GM18951 (cell line): ENCODE results near the gene TRAPPC2.

Experiments
- POLR2A ChIP-seq: IDR thresholded peaks from 4 replicates; pipeline ENCODE4 v1.6.1; 2011; ENCODE audit warnings: mild to moderate bottlenecking; ENCODE audit not compliant: insufficient read length, insufficient read depth; ENCODE audit errors: extremely low read depth
- in situ Hi-C: fragments of 300-500 bp; cut with MboI; formaldehyde crosslinking; loops from one replicate; pipeline ENCODE4 v1.12.0; 2022; ENCODE audit warnings: low sequenced_read_pairs, mixed read lengths, inconsistent platforms; ENCODE audit not compliant: unreplicated experiment

Gene TRAPPC2

GRCh38 chrX:13721819-13722519, 12.5 kb downstream of the TRAPPC2 start:
- no peak for TF ChIP-seq POLR2A
- in situ Hi-C loops: no loop called here

DNA sequence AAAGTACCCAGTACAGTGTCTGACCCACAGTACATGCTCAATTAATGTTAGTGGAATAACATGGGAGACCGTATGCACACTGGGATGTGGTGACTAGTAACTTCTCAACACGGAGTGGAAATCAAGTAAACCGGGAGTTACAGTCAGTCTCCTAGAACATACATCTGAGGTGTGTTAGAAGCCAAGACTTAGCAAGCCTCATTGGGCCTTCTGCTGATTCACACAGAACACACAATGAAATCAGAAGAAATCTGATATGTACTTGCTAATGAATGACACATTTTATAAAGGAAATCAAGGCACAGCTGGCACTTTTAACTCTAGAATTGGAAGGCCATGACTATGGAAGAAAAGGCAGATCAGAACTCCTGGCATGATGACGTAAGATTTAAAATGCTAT, 13.0 kb downstream of the TRAPPC2 start:
- TF ChIP-seq POLR2A: no peak

GRCh38 chrX:13719192-13719856, 15.1 kb downstream of the TRAPPC2 start:
- in situ Hi-C loops: no loop called here
- TF ChIP-seq POLR2A: no peak

More for the DNA sequence above, 13.0 kb downstream of the TRAPPC2 start:
- in situ Hi-C loops: no loop called here

GRCh38 chrX:13717700-13718472, 16.5 kb downstream of the TRAPPC2 start:
- no peak for TF ChIP-seq POLR2A
- in situ Hi-C loops: no loop called here

GRCh38 chrX:13716905-13717304, 17.5 kb downstream of the TRAPPC2 start:
- TF ChIP-seq POLR2A: no peak
- in situ Hi-C loops: no loop called here

DNA sequence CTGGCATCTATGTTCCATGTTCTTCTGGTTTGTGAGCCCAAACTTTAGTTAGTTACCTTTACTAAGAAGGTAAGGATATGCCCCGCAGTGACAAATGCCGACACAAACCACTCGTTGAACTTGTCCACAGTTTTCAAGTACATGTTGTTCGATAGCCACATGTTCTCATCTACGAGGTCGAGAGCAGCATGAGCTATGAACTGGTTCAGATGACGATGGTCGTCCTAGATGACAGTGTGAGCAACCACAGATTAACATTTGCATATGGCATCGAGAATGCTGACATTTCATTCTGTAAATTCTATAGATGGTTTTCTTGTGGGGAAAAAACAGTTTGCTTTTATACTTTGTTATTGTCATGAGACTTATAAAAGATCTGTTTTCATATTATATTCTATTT, 18.0 kb downstream of the TRAPPC2 start:
- no peak for TF ChIP-seq POLR2A
- in situ Hi-C loops: no loop called here

DNA sequence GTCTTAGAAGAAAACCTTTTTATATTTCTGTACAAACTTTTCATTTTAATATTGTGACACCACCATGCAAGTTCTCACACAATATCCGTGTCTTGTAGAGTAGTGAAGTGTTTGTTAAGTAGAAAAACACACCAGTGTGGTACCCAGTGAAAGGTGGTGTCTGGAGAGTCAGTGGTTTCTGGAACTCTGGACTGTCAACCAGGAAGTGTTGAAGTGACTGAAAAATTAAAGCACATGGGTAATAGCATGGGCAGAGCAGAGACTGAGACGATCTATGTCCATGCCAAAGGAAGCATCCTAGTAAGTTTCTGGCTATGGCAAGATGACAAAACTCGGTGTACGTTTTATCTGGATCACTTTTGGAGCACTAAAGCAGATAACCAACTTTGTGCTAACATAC, 23.3 kb downstream of the TRAPPC2 start:
- in situ Hi-C loops: no loop called here
- no peak for TF ChIP-seq POLR2A

GRCh38 chrX:13703589-13703988, 30.8 kb downstream of the TRAPPC2 start:
- in situ Hi-C loops: no loop called here
- no peak for TF ChIP-seq POLR2A

- TF ChIP-seq POLR2A: no peak
- in situ Hi-C loops: no loop called here
Observed at GRCh38 chrX:13703135-13703534, 31.3 kb downstream of the TRAPPC2 start.

DNA sequence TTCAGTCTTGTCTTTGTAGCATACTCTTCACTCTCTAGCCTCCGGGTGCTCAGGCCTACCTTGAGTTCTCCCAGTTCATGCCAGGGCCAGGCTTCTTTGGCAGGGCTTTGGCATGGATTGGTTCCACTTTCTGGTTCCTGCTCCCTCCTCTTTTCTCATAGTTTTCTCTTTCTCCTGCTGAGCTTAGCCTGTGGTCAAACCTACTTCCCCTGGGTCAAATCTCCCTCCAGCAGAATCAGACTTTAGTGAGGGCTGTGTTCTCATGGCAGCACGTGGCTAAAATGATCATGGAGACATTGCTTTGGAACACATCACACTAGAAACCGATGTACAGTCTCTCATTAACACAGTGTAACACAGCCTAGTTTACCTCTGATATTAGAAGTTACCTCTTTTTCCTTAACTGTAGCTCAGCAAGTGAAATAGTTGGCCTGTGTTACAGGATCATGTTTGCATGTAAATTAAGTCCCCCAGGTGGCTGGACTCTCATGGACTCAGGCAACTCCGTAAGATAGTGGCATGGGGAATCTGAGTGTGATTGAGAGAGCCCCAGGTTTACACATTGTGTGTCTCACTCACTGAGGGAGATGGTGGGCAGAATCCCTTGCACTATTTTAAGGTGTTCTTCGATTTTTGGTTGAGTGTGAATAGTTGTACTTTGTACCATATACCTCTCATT, 32.2 kb downstream of the TRAPPC2 start:
- in situ Hi-C loops: no loop called here

DNA sequence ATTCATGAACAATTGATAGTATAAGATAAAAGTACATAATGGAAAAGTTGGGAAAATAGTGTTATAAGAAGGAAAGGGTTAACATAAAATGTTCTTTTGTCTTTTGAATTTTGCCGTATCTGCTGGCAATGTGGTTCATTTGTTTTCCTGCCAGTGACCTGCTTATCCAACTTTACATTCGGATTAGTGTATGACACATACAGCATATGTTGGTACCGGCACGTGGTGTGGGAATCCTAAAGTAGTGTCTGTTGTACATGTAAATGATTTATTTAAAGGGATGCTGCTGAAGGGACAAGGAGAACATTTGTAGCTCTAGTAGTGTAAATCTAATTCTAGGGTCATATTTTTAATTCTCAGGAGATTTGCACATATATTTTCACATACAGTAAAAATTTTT, 34.0 kb downstream of the TRAPPC2 start:
- no peak for TF ChIP-seq POLR2A

More for the DNA sequence above, 32.2 kb downstream of the TRAPPC2 start:
- TF ChIP-seq POLR2A: no peak

GRCh38 chrX:13699183-13699826, 35.1 kb downstream of the TRAPPC2 start:
- in situ Hi-C loops: loop anchor here (5.0 kb wide), 1 partner anchor 37 kb away; no protein-coding TSS in a partner anchor
- TF ChIP-seq POLR2A: no peak

More for the DNA sequence above, 34.0 kb downstream of the TRAPPC2 start:
- in situ Hi-C loops: no loop called here

DNA sequence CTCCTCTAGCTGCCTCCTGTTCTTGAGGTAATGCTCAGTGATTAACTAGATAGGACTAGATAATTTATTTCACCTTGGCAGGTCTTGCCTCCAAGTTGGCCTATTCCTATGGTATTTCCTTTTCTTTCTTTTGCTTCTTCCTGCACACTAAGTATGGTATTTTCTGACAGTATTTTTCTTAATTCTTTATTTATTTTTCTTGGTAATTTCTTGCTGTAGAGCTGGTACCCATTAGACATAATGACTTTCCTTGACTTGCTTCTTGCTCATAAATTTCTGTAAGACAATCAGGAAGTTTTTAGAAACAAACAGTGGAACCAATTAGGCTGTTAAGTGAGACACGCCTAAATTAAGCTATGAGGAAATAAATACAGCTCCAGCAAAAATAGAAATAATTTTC, 36.0 kb downstream of the TRAPPC2 start:
- no peak for TF ChIP-seq POLR2A
- in situ Hi-C loops: loop anchor here (5.0 kb wide), 1 partner anchor 36 kb away; no protein-coding TSS in a partner anchor

DNA sequence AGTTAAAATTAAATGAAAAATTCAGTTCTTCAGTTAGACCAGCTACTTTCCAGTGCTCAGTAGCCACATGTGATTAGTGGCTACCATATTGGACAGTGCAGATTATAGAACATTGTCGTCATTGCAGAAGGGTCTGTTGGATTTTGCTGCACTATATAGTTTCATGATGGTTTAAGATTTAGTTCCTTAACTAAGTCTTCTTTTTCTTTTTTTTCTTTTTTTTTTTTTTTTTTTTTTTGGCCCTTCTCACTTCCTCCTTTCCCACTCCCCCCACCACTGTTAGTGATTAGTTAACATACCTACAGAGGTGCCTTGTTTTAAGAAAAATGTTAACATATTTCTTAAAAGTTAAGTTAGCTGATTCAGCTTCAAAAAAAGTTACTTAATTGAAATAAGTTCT, 36.4 kb downstream of the TRAPPC2 start:
- in situ Hi-C loops: loop anchor here (5.0 kb wide), 1 partner anchor 36 kb away; no protein-coding TSS in a partner anchor
- no peak for TF ChIP-seq POLR2A
